Astrocyte (in vitro differentiated cells and primary cell): ENCODE measurements around the gene LRBA.

Source experiments
- CTCF ChIP-seq: IDR thresholded peaks from 2 replicates; pipeline ENCODE4 v1.5.1; 2011; ENCODE audit warnings: low read depth, mild to moderate bottlenecking, inconsistent platforms, low read length, moderate library complexity; ENCODE audit not compliant: insufficient read depth
- EZH2 ChIP-seq: IDR thresholded peaks from 2 replicates; pipeline ENCODE4 v1.6.1; 2012; ENCODE audit warnings: mild to moderate bottlenecking, low read length, inconsistent platforms; ENCODE audit not compliant: insufficient read depth

- TF ChIP-seq CTCF (no peak), EZH2 (no peak)
Observed at GRCh38 chr4:150318527-150318926, 696.6 kb downstream of the LRBA start.
